ENCODE data around the gene KRTAP4-8. TPM values are rescaled to one million over a fixed set of nuclear protein-coding genes. Genes with fewer than 3 reads are reported as not detected.
"Not testable (repeated sequence)": the region's sequence is repeated elsewhere in the genome, so short reads cannot be mapped to it uniquely, and the experiment has no call there.

Gene KRTAP4-8
- total RNA-seq, 6 experiments from 2014 or later = not detected

- TF ChIP-seq, protein P1, sequence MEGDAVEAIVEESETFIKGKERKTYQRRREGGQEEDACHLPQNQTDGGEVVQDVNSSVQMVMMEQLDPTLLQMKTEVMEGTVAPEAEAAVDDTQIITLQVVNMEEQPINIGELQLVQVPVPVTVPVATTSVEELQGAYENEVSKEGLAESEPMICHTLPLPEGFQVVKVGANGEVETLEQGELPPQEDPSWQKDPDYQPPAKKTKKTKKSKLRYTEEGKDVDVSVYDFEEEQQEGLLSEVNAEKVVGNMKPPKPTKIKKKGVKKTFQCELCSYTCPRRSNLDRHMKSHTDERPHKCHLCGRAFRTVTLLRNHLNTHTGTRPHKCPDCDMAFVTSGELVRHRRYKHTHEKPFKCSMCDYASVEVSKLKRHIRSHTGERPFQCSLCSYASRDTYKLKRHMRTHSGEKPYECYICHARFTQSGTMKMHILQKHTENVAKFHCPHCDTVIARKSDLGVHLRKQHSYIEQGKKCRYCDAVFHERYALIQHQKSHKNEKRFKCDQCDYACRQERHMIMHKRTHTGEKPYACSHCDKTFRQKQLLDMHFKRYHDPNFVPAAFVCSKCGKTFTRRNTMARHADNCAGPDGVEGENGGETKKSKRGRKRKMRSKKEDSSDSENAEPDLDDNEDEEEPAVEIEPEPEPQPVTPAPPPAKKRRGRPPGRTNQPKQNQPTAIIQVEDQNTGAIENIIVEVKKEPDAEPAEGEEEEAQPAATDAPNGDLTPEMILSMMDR (IDR thresholded peaks at IDR 0.05) = no peak
- peak overlapping the region; percentile 16 for H3K4me3 Mint-ChIP-seq
- H3K4me1 Mint-ChIP-seq (ENCODE audit: low read depth) = peaks cover 81% of the 10 kb centered on the region
- no peaks in the 10 kb centered on the region for H3K36me3 Mint-ChIP-seq (ENCODE audit: low read depth)
- peak overlapping the region; percentile 87 for H3K27ac Mint-ChIP-seq
- DNase-seq = peak; percentile 82
- no peaks in the 10 kb centered on the region for H3K9me3 Mint-ChIP-seq
- H3K27me3 Mint-ChIP-seq (ENCODE audit: insufficient read depth) = no peaks in the 10 kb centered on the region
Observed at GRCh38 chr17:41098481-41098880, 539 bp upstream of the KRTAP4-8 start.

GRCh38 chr17:41096055-41096454 is 1.9 kb downstream of the KRTAP4-8 start:
- Mint-ChIP-seq H3K9me3 (peaks cover 8% of the 10 kb centered on the region), H3K4me1 (ENCODE audit: low read depth) (peaks cover 61% of the 10 kb centered on the region), H3K4me3 (no peak overlapping the region), H3K27me3 (ENCODE audit: insufficient read depth) (no peaks in the 10 kb centered on the region), H3K27ac (no peak overlapping the region), H3K36me3 (ENCODE audit: low read depth) (peaks cover 7% of the 10 kb centered on the region; the same call in 1 of the 2 replicates)
- TF ChIP-seq, protein P1 (IDR thresholded peaks at IDR 0.05) = no peak
- DNase-seq = no peak

GRCh38 chr17:41088760-41089352 is 9.1 kb downstream of the KRTAP4-8 start:
- H3K4me1 Mint-ChIP-seq (ENCODE audit: low read depth) = peaks cover 19% of the 10 kb centered on the region
- not testable (repeated sequence) for H3K9me3 Mint-ChIP-seq; DNase-seq; H3K4me3 Mint-ChIP-seq; H3K27ac Mint-ChIP-seq; H3K27me3 Mint-ChIP-seq (ENCODE audit: insufficient read depth)
- H3K36me3 Mint-ChIP-seq (ENCODE audit: low read depth) = peaks cover 16% of the 10 kb centered on the region; the same call in 1 of the 2 replicates

- Mint-ChIP-seq H3K4me1 (ENCODE audit: low read depth) (peaks cover 45% of the 10 kb centered on the region), H3K27ac (peak within 1 kb of the TSS; percentile 91), H3K4me3 (peak within 1 kb of the TSS; percentile 37; the same call in 1 of the 2 replicates)
- DNase-seq; H3K9me3 Mint-ChIP-seq; H3K36me3 Mint-ChIP-seq (ENCODE audit: low read depth); H3K27me3 Mint-ChIP-seq (ENCODE audit: insufficient read depth): not testable (repeated sequence)
Observed at GRCh38 chr17:41084100-41084856, 13.7 kb downstream of the KRTAP4-8 start, which contains the start of gene KRTAP4-7. TSS of gene KRTAP4-7 (plus strand) at chr17:41084150. CDS start at chr17:41084207, 57 bp downstream.

- H3K27ac Mint-ChIP-seq; H3K36me3 Mint-ChIP-seq (ENCODE audit: low read depth); H3K9me3 Mint-ChIP-seq; H3K4me3 Mint-ChIP-seq; H3K27me3 Mint-ChIP-seq (ENCODE audit: insufficient read depth): not testable (repeated sequence)
- peaks cover 45% of the 10 kb centered on the region for H3K4me1 Mint-ChIP-seq (ENCODE audit: low read depth)
- DNase-seq = peak; percentile 70
Observed at GRCh38 chr17:41083427-41083826, 14.5 kb downstream of the KRTAP4-8 start.

- H3K9me3 Mint-ChIP-seq = no peaks in the 10 kb centered on the region
- DNase-seq = peak; percentile 84
- H3K4me3 Mint-ChIP-seq = peak overlapping the region; percentile 50
- H3K27ac Mint-ChIP-seq = peak overlapping the region; percentile 91
- peaks cover 5% of the 10 kb centered on the region; the same call in 1 of the 2 replicates for H3K27me3 Mint-ChIP-seq (ENCODE audit: insufficient read depth)
- peaks cover 45% of the 10 kb centered on the region for H3K4me1 Mint-ChIP-seq (ENCODE audit: low read depth)
- TF ChIP-seq, protein P1 (IDR thresholded peaks at IDR 0.05) = no peak
- no peaks in the 10 kb centered on the region for H3K36me3 Mint-ChIP-seq (ENCODE audit: low read depth)
Observed at GRCh38 chr17:41082626-41083025, 15.3 kb downstream of the KRTAP4-8 start.

GRCh38 chr17:41076788-41077187 is 21.2 kb downstream of the KRTAP4-8 start:
- TF ChIP-seq, protein P1 (IDR thresholded peaks at IDR 0.05) = no peak
- Mint-ChIP-seq H3K27ac (no peak overlapping the region), H3K36me3 (ENCODE audit: low read depth) (peaks cover 22% of the 10 kb centered on the region), H3K27me3 (ENCODE audit: insufficient read depth) (no peaks in the 10 kb centered on the region), H3K4me1 (ENCODE audit: low read depth) (peaks cover 33% of the 10 kb centered on the region), H3K4me3 (no peak overlapping the region), H3K9me3 (no peaks in the 10 kb centered on the region; the same call in 1 of the 2 replicates)
- DNase-seq = no peak
